ENCODE data around the gene MFAP4. TPM values are rescaled to one million over a fixed set of nuclear protein-coding genes. Genes with fewer than 3 reads are reported as not detected.

MFAP4 gene
- total RNA-seq, 4 donors from 2014 or later: 89.3 to 282 (median 165) TPM

DNA sequence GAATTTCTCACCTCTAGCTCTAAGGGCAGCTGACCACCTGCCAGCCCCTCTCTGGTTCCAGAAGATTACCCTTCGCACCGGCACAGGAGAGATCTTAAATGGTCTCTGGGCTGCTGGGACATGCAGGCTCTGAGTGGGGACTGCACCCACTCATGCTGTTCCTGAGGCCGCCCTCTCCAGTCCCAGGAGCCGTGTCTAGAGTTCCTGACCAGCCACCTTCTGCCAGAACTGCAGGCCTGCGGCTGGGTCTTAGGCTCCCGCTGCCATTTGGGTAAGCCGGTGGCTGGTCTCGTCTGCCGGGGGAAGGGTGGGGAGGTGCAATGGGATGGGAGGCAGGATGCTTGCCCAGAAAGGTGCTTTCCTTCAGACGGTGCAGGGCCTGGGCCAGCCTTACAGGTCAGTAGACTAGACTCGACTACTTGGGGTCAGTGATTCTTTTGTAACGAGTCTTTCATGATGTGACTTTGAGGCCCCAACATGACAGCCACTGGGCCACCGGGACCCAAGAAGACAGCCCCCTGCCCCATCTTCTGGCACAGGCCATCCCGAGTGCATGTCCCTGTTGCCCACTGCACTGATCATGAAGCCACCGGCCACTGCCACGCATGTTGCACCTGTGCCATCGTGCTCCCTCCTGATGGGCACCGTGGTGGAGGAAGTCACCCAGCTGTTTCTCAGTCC, 50.9 kb downstream of the MFAP4 start:
- no peak overlapping the region for H3K27ac ChIP-seq
- no peak for TF ChIP-seq POLR2A (IDR thresholded peaks at IDR 0.05)
- TF ChIP-seq, protein P1, sequence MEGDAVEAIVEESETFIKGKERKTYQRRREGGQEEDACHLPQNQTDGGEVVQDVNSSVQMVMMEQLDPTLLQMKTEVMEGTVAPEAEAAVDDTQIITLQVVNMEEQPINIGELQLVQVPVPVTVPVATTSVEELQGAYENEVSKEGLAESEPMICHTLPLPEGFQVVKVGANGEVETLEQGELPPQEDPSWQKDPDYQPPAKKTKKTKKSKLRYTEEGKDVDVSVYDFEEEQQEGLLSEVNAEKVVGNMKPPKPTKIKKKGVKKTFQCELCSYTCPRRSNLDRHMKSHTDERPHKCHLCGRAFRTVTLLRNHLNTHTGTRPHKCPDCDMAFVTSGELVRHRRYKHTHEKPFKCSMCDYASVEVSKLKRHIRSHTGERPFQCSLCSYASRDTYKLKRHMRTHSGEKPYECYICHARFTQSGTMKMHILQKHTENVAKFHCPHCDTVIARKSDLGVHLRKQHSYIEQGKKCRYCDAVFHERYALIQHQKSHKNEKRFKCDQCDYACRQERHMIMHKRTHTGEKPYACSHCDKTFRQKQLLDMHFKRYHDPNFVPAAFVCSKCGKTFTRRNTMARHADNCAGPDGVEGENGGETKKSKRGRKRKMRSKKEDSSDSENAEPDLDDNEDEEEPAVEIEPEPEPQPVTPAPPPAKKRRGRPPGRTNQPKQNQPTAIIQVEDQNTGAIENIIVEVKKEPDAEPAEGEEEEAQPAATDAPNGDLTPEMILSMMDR (IDR thresholded peaks at IDR 0.05): no peak
- no peak for TF ChIP-seq POLR2AphosphoS5 (IDR thresholded peaks at IDR 0.05)
- TF ChIP-seq EP300 (IDR thresholded peaks at IDR 0.05): no peak
- no peaks in the 10 kb centered on the region for H3K9me3 ChIP-seq
- H3K27me3 ChIP-seq: no peaks in the 10 kb centered on the region
- no peak for ATAC-seq
- peaks cover 0 to 46% of the 10 kb centered on the region in 2 donors for H3K36me3 ChIP-seq
- no CpG with 5 or more reads among the region's 18 CpGs for WGBS, 2 donors (ENCODE audit: low coverage in 1 of 2)
- no peak overlapping the region for H3K4me3 ChIP-seq
- H3K4me1 ChIP-seq: peaks cover 0 to 21% (median 0%) of the 10 kb centered on the region in 3 donors

DNA sequence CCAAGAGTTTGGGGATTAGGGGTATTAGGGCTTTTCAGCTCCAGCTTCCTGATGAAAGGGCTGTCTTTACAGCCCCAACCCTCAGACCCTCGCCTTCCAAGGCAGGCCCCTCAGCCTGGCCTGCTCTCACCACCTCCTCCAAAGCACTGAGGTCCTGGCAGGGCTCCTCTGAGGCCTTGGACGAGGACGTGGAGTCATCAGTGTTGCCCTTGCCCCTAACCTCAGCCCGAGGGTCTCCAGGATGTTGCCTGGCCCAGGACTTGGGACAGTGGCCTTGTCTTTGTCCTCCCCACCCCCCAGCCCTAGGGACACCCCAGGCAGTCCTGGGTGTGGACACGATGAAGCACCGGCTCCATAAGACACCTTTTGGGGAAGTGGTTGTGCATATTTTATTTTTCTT, 52.7 kb downstream of the MFAP4 start:
- TF ChIP-seq POLR2A (IDR thresholded peaks at IDR 0.05): no peak
- no peak for TF ChIP-seq POLR2AphosphoS5 (IDR thresholded peaks at IDR 0.05)
- TF ChIP-seq EP300 (IDR thresholded peaks at IDR 0.05): no peak
- TF ChIP-seq, protein P1 (IDR thresholded peaks at IDR 0.05): no peak
- no peak overlapping the region for H3K4me3 ChIP-seq
- WGBS, 2 donors (ENCODE audit: low coverage in 1 of 2): 80% methylated on average over 1 of the region's 6 CpGs; no CpG with 5 or more reads in 1 of the 2 donors
- ATAC-seq: no peak
- no peaks in the 10 kb centered on the region for H3K27me3 ChIP-seq
- no peaks in the 10 kb centered on the region for H3K9me3 ChIP-seq
- H3K4me1 ChIP-seq: peaks cover 0 to 21% (median 0%) of the 10 kb centered on the region in 3 donors
- H3K27ac ChIP-seq: no peak overlapping the region
- H3K36me3 ChIP-seq: peaks cover 0 to 62% of the 10 kb centered on the region in 2 donors

DNA sequence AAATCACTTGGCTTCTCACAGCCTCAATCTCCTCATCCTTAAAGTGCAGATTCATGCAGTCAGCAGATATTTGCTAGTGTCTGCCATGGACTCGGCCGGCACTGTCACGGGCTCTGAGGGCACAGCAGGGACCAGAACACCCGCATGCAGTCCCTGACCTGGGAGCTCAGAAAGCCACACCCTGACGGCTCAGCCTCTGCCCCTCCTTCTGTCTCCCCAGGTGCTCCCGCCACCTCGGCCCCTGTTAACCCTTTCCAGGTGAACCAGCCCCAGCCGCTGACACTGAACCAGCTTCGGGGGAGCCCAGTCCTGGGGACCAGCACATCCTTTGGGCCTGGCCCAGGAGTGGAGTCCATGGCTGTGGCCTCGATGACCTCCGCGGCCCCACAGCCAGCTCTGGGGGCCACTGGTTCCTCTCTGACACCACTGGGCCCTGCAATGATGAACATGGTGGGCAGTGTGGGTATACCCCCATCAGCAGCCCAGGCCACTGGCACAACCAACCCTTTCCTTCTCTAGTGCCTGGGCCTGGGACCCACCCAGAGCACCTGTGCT, 53.2 kb downstream of the MFAP4 start:
- H3K27ac ChIP-seq: no peak overlapping the region
- H3K4me1 ChIP-seq: peaks cover 0 to 21% (median 0%) of the 10 kb centered on the region in 3 donors
- TF ChIP-seq EP300 (IDR thresholded peaks at IDR 0.05) (no peak), POLR2AphosphoS5 (IDR thresholded peaks at IDR 0.05) (no peak), POLR2A (IDR thresholded peaks at IDR 0.05) (no peak)
- TF ChIP-seq, protein P1 (IDR thresholded peaks at IDR 0.05): no peak
- H3K27me3 ChIP-seq: no peaks in the 10 kb centered on the region
- peaks cover 0 to 68% of the 10 kb centered on the region in 2 donors for H3K36me3 ChIP-seq
- no peaks in the 10 kb centered on the region for H3K9me3 ChIP-seq
- 40% methylated on average over 2 of the region's 12 CpGs; no CpG with 5 or more reads in 1 of the 2 donors for WGBS, 2 donors (ENCODE audit: low coverage in 1 of 2)
- no peak for ATAC-seq
- H3K4me3 ChIP-seq: no peak overlapping the region

Small RNAs within 50 kb of the gene (small RNA-seq; reads per million reads assigned to genes)
- gene MIR1180 (6.8 to 15.1 (median 11.5) reads per million in 4 donors), gene RF00537 (0 reads per million in 4 donors)

Other genes starting within 250 kb of the MFAP4 start
- gene EPN2, start 149.8 kb downstream of the MFAP4 start, total RNA-seq: 100 to 1,000 TPM in 1 of 4 donors, 10 to 100 TPM in 3; 30.7 to 156 (median 45.1) TPM
- gene B9D1, start 24.5 kb downstream of the MFAP4 start, total RNA-seq: 10 to 100 TPM; 10.5 to 30.2 (median 16.2) TPM
- gene MAPK7, start 8.7 kb downstream of the MFAP4 start, total RNA-seq: 10 to 100 TPM; 11.7 to 43.0 (median 28.0) TPM
- gene RNF112, start 24.0 kb upstream of the MFAP4 start, total RNA-seq: 1 to 10 TPM; 1.4 to 7.6 (median 2.6) TPM
- gene SLC47A1, start 146.7 kb upstream of the MFAP4 start, total RNA-seq: 1 to 10 TPM in 2 of 4 donors, under 1 TPM in 1, not detected in 1; 0.72 to 2.2 (median 1.4) TPM